LNCaP clone FGC (cell line): ENCODE results near the gene TSC22D2.

Experiments
- DNase-seq: peaks from one replicate; pipeline ENCODE4 v3.0.0-alpha.2; 2011; ENCODE audit warnings: low read depth
- H3K4me3 ChIP-seq: 2 replicates; pipeline ENCODE4 v1.5.1; 2011; ENCODE audit warnings: mild to moderate bottlenecking, low read depth, low read length, control low read depth
- CTCF ChIP-seq: IDR thresholded peaks from 2 replicates; pipeline ENCODE4 v1.5.1; 2012; ENCODE audit warnings: mild to moderate bottlenecking; ENCODE audit not compliant: control insufficient read depth, insufficient read depth; ENCODE audit errors: extremely low read depth

TSC22D2 gene

GRCh38 chr3:150385296-150386242 lies 22.5 kb upstream of the TSC22D2 start:
- no peak overlapping the region for H3K4me3 ChIP-seq
- TF ChIP-seq CTCF, result no peak

GRCh38 chr3:150388498-150389418 lies 19.3 kb upstream of the TSC22D2 start:
- TF ChIP-seq CTCF, result no peak
- DNase-seq, result no peak

More at GRCh38 chr3:150385296-150386242, 22.5 kb upstream of the TSC22D2 start:
- DNase-seq, result no peak

GRCh38 chr3:150390087-150390486 lies 18.0 kb upstream of the TSC22D2 start:
- TF ChIP-seq CTCF, result no peak
- H3K4me3 ChIP-seq, result no peak overlapping the region
- no peak for DNase-seq

More at GRCh38 chr3:150388498-150389418, 19.3 kb upstream of the TSC22D2 start:
- no peak overlapping the region for H3K4me3 ChIP-seq

- no peak for DNase-seq
- no peak overlapping the region for H3K4me3 ChIP-seq
- no peak for TF ChIP-seq CTCF
These were observed 16.9 kb upstream of the TSC22D2 start for GRCh38 chr3:150391161-150391560.

GRCh38 chr3:150393745-150394144 lies 14.4 kb upstream of the TSC22D2 start:
- no peak for TF ChIP-seq CTCF
- no peak overlapping the region for H3K4me3 ChIP-seq
- no peak for DNase-seq

- no peak overlapping the region for H3K4me3 ChIP-seq
- DNase-seq, result no peak
- no peak for TF ChIP-seq CTCF
These were observed 13.5 kb upstream of the TSC22D2 start for GRCh38 chr3:150394606-150395005.
